Kidney epithelial cell (primary cell): ENCODE data around the gene BRD3. TPM values are rescaled to one million over a fixed set of nuclear protein-coding genes. Genes with fewer than 3 reads are reported as not detected.

Source experiments
- DNase-seq: peaks from one replicate; pipeline ENCODE4 v3.0.0-alpha.2; 2010; ENCODE audit warnings: low read depth
- H3K27me3 ChIP-seq: 2 replicates; pipeline ENCODE4 v1.6.0; 2011; ENCODE audit warnings: low read length; ENCODE audit not compliant: control insufficient read depth, insufficient read depth
- H3K36me3 ChIP-seq: 2 replicates; pipeline ENCODE4 v1.5.1; 2011; ENCODE audit warnings: low read length; ENCODE audit not compliant: control insufficient read depth, insufficient read depth
- H3K4me3 ChIP-seq: 2 replicates; pipeline ENCODE4 v1.5.1; 2011; ENCODE audit warnings: low read depth, mild to moderate bottlenecking, control low read depth, low read length
- CTCF ChIP-seq: IDR thresholded peaks from 2 replicates; pipeline ENCODE4 v1.5.1; 2011; ENCODE audit warnings: mild to moderate bottlenecking, moderate library complexity, low read length, control low read depth, inconsistent platforms; ENCODE audit not compliant: insufficient read depth, poor library complexity, severe bottlenecking
- total RNA-seq: library from RNA; depleted of rRNA; stranded (reverse); fragments of >200 nt; gene quantifications from 2 replicates; pipeline ENCODE4 v1.2.3, GENCODE V29; 2015

Gene BRD3
- total RNA-seq, 1 donor from 2014 or later: 23.3 TPM

GRCh38 chr9:134040176-134040565 is 27.7 kb downstream of the BRD3 start:
- Histone ChIP-seq H3K36me3 (peaks cover 4% of the 10 kb centered on the region), H3K27me3 (no peaks in the 10 kb centered on the region), H3K4me3 (no peak overlapping the region)
- no peak for DNase-seq
- TF ChIP-seq CTCF: no peak

GRCh38 chr9:134039386-134040175 is 28.2 kb downstream of the BRD3 start:
- H3K4me3 ChIP-seq: no peak overlapping the region
- no peak for TF ChIP-seq CTCF
- H3K36me3 ChIP-seq: peaks cover 2% of the 10 kb centered on the region
- no peaks in the 10 kb centered on the region for H3K27me3 ChIP-seq
- no peak for DNase-seq

- peaks cover 2% of the 10 kb centered on the region for H3K36me3 ChIP-seq
- H3K4me3 ChIP-seq: no peak overlapping the region
- no peaks in the 10 kb centered on the region for H3K27me3 ChIP-seq
- no peak for DNase-seq
- no peak for TF ChIP-seq CTCF
Measured at GRCh38 chr9:134037641-134038040, 30.2 kb downstream of the BRD3 start.

GRCh38 chr9:134036130-134036529 is 31.7 kb downstream of the BRD3 start:
- Histone ChIP-seq H3K27me3 (no peaks in the 10 kb centered on the region), H3K36me3 (peaks cover 3% of the 10 kb centered on the region), H3K4me3 (no peak overlapping the region)
- no peak for TF ChIP-seq CTCF
- no peak for DNase-seq

GRCh38 chr9:134035041-134036039 is 32.5 kb downstream of the BRD3 start:
- TF ChIP-seq CTCF: no peak
- Histone ChIP-seq H3K27me3 (no peaks in the 10 kb centered on the region), H3K4me3 (no peak overlapping the region), H3K36me3 (peaks cover 3% of the 10 kb centered on the region)
- DNase-seq: no peak
